ENCODE results near the gene LRRC75A. TPM values are rescaled to one million over a fixed set of nuclear protein-coding genes. Genes with fewer than 3 reads are reported as not detected.

The LRRC75A gene
- total RNA-seq, 1 donor from 2014 or later: 0.96 TPM

DNA sequence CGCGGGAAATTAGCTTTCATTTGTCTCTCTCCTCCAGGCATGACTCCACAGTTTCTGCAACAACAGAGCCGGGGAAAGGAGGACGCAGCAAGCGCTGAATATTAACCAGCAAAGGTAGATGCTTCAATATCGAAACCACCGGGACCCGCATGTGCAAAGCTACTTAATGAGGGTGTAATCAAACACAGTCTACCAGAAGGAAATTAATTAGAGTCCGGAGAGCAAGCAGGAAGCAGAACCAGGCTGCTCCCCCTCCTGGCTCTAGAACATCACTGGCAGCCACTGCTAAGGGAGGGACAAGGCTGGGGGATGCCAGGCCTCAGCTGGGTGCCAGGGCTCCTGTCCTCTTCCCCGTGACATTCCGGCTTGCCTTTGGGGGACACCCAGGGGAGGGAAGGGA, 21.7 kb downstream of the LRRC75A start:
- no peaks in the 10 kb centered on the region for H3K27me3 ChIP-seq (ENCODE audit: low read depth)
- no peak for DNase-seq
- H3K27ac ChIP-seq (replicated peaks): peak overlapping the region; percentile 34
- H3K36me3 ChIP-seq: no peaks in the 10 kb centered on the region
- H3K4me1 ChIP-seq: peaks cover 36% of the 10 kb centered on the region
- no peaks in the 10 kb centered on the region for H3K9me3 ChIP-seq (replicated peaks)
- intact Hi-C loops (cut with micrococcal nuclease): no loop called here
- TF ChIP-seq, protein P1, sequence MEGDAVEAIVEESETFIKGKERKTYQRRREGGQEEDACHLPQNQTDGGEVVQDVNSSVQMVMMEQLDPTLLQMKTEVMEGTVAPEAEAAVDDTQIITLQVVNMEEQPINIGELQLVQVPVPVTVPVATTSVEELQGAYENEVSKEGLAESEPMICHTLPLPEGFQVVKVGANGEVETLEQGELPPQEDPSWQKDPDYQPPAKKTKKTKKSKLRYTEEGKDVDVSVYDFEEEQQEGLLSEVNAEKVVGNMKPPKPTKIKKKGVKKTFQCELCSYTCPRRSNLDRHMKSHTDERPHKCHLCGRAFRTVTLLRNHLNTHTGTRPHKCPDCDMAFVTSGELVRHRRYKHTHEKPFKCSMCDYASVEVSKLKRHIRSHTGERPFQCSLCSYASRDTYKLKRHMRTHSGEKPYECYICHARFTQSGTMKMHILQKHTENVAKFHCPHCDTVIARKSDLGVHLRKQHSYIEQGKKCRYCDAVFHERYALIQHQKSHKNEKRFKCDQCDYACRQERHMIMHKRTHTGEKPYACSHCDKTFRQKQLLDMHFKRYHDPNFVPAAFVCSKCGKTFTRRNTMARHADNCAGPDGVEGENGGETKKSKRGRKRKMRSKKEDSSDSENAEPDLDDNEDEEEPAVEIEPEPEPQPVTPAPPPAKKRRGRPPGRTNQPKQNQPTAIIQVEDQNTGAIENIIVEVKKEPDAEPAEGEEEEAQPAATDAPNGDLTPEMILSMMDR (IDR thresholded peaks at IDR 0.05; ENCODE audit: borderline replicate concordance): peak; percentile 33
- H3K4me3 ChIP-seq: no peak overlapping the region

DNA sequence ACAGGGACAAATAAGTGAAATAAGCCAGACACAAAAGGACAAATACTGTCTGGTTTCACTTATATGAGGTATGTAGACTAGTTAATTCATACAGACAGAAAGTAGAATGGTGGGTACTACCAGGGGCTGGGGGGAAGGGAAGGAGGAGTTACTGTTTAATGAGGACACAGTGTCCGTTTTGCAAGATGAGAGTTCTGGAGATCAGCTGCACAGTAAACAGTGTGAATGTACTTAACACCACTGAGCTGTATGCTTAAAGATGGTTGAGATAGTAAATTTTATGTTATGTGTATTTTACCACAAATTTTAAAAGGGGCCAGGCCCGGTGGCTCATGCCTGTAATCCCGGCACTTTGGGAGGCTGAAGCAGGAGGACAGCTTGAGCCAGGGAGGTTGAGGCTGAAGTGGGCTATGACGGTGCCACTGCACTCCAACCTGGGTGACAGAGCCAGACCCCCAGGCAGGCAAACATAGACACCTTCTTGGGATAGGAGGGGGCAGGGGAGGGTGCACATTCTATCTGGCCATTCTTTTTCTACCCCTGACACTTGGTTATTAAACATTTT, 23.5 kb downstream of the LRRC75A start:
- intact Hi-C loops (cut with micrococcal nuclease): no loop called here

DNA sequence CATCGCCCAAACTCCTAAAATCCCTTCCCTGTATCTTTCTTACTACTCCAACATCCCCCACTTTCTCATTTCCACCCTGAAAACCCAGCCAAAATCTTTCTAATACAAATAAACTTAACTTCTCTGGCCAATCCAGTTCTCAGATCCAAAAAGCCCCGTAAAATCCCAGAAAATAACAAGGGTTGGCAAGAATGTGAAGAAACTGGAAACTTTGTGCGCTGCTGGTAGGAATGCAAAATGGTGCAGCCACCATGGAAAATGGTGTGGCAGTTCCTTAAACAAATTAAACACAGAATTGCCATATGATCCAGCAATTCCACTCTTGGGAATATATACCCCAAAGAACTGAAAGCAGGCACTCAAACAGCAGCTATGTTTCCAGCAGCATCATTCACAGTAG, 24.1 kb downstream of the LRRC75A start:
- no peak overlapping the region for H3K27ac ChIP-seq (replicated peaks)
- peaks cover 60% of the 10 kb centered on the region for H3K4me1 ChIP-seq
- no peaks in the 10 kb centered on the region for H3K36me3 ChIP-seq
- DNase-seq: no peak
- no peaks in the 10 kb centered on the region for H3K27me3 ChIP-seq (ENCODE audit: low read depth)
- intact Hi-C loops (cut with micrococcal nuclease): no loop called here
- no peaks in the 10 kb centered on the region for H3K9me3 ChIP-seq (replicated peaks)
- no peak overlapping the region for H3K4me3 ChIP-seq
- TF ChIP-seq, protein P1 (IDR thresholded peaks at IDR 0.05; ENCODE audit: borderline replicate concordance): no peak

More for the DNA sequence above, 23.5 kb downstream of the LRRC75A start:
- DNase-seq: no peak
- Histone ChIP-seq H3K9me3 (replicated peaks) (no peaks in the 10 kb centered on the region), H3K4me3 (no peak overlapping the region), H3K4me1 (peaks cover 54% of the 10 kb centered on the region), H3K27ac (replicated peaks) (no peak overlapping the region), H3K36me3 (no peaks in the 10 kb centered on the region), H3K27me3 (ENCODE audit: low read depth) (no peaks in the 10 kb centered on the region)
- TF ChIP-seq, protein P1 (IDR thresholded peaks at IDR 0.05; ENCODE audit: borderline replicate concordance): no peak

DNA sequence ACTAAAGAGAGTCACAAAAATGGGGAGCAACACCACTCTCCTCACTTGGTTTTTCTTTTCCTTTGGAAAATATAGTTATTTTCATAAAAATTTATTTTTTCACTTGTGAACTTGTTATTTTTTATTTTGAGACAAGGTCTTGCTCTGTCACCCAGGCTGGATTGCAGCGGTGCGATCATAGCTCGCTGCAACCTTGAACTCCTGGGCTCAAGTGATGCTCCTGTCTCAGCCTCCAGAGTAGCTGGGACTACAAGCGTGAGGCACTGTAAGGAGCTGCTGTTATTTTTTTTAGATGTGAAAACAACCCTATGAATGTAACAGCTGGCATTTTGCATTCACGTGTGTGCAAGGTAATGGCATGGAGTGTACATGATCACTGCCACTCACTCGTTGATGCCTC, 24.9 kb downstream of the LRRC75A start:
- H3K27ac ChIP-seq (replicated peaks): no peak overlapping the region
- no peak for DNase-seq
- H3K36me3 ChIP-seq: no peaks in the 10 kb centered on the region
- TF ChIP-seq, protein P1 (IDR thresholded peaks at IDR 0.05; ENCODE audit: borderline replicate concordance): no peak
- peaks cover 67% of the 10 kb centered on the region for H3K4me1 ChIP-seq
- no peaks in the 10 kb centered on the region for H3K9me3 ChIP-seq (replicated peaks)
- intact Hi-C loops (cut with micrococcal nuclease): no loop called here
- no peaks in the 10 kb centered on the region for H3K27me3 ChIP-seq (ENCODE audit: low read depth)
- no peak overlapping the region for H3K4me3 ChIP-seq

DNA sequence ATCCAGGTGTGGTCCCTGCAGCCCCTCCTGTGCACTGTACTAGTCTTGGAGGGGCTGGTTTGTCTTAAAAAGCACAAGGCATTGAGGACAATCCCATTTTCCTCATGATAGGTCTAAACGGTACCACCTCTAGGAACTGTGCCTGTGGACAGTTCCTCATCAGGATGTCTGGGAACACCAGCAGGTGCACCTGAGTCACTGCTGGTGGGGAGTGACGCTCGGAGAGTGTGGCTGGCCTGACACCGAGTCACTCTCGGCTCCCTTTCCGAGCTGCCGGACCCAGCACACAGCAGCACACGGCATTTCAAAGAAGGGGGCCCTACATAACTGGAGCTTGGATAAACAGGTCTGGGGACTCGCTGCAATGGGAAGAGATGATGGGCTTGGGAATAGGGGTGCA, 25.6 kb downstream of the LRRC75A start:
- no peak for DNase-seq
- Histone ChIP-seq H3K27ac (replicated peaks) (peak overlapping the region; percentile 55), H3K4me1 (peaks cover 67% of the 10 kb centered on the region), H3K27me3 (ENCODE audit: low read depth) (no peaks in the 10 kb centered on the region), H3K36me3 (no peaks in the 10 kb centered on the region), H3K4me3 (no peak overlapping the region), H3K9me3 (replicated peaks) (no peaks in the 10 kb centered on the region)
- intact Hi-C loops (cut with micrococcal nuclease): no loop called here
- TF ChIP-seq, protein P1 (IDR thresholded peaks at IDR 0.05; ENCODE audit: borderline replicate concordance): no peak

Measured in left ventricle myocardium inferior (tissue), 1 donor.